ENCODE data around the gene RNF121. TPM values are rescaled to one million over a fixed set of nuclear protein-coding genes. Genes with fewer than 3 reads are reported as not detected.

RNF121 gene
- total RNA-seq (2012; rRNA removed) (65.8 and 88.7 TPM in 2 replicates), polyA plus RNA-seq (2012; rRNA removed) (43.0 and 43.4 TPM in 2 replicates), Bru-seq, nascent RNA (percentile 82 among the genes with signal in this experiment), BruChase-seq, experiment 1, labeled RNA remaining after a 6-hour chase (percentile 85 among the genes with signal in this experiment), BruChase-seq, experiment 2, labeled RNA remaining after a 2-hour chase (percentile 84 among the genes with signal in this experiment)
- 31.7 and 47.6 TPM in 2 replicates for polyA plus RNA-seq (2012; cell fraction: cytosol; rRNA removed)
- 60.6 and 83.6 TPM in 2 replicates for polyA plus RNA-seq (2012; cell fraction: nucleus; rRNA removed; ENCODE audit: low replicate concordance)
- long read RNA-seq, transcript RNF121-201 (9 exons, 2,625 nt), result major isoform, 13 of 25 reads
- long read RNA-seq, partial matches to known transcripts, result 2 of 25 reads
- long read RNA-seq, other reads (novel, unspliced or antisense), result 4 of 25 reads

- Histone ChIP-seq H2BK15ac (ENCODE audit: low read depth, low read length) (peak within 1 kb of the TSS; percentile 92; the same call in 2 of the 3 replicates), H3K79me1 (ENCODE audit: low read depth in 1 of 2, low read length in 2 of 2) (peaks cover 22 to 55% of the 10 kb centered on the region in 2 experiments; a peak in 3 of 4 replicates), H4K8ac (ENCODE audit: low read depth in 2 of 2, low read length in 2 of 2) (peak within 1 kb of the TSS; percentile 83 to 99), H2AFZ (replicated peaks; ENCODE audit: low read length, poor library complexity) (peak within 1 kb of the TSS; percentile 98), H2BK120ac (ENCODE audit: low read depth, low read length) (peak within 1 kb of the TSS; percentile 93), H3K4ac (ENCODE audit: low read depth, low read length) (peak within 1 kb of the TSS; percentile 94), H3K56ac (ENCODE audit: extremely low read depth, insufficient read depth, low read length) (peak within 1 kb of the TSS; percentile 99), H3K27me3 (ENCODE audit: control insufficient read depth, insufficient read depth, low read length) (no peaks in the 10 kb centered on the region), H3K9ac (ENCODE audit: low read depth, low read length) (peak within 1 kb of the TSS; percentile 92), H2BK5ac (ENCODE audit: low read depth, low read length, poor library complexity, severe bottlenecking) (peak within 1 kb of the TSS; percentile 97), H4K20me1 (ENCODE audit: insufficient read depth, low read length) (peaks cover 16% of the 10 kb centered on the region; the same call in 1 of the 2 replicates), H3K27ac (ENCODE audit: insufficient read depth, low read length) (peak within 1 kb of the TSS; percentile 93), H3K4me1 (ENCODE audit: control insufficient read depth, insufficient read depth, low read length) (peaks cover 4% of the 10 kb centered on the region), H2AK5ac (ENCODE audit: low read depth, low read length) (peak within 1 kb of the TSS; percentile 86), H3K4me3 (ENCODE audit: insufficient read depth, low read depth, low read length) (peak within 1 kb of the TSS; percentile 79), H3K23ac (ENCODE audit: low read depth, low read length) (peak within 1 kb of the TSS; percentile 88), H3K18ac (ENCODE audit: low read depth, low read length) (peak within 1 kb of the TSS; percentile 85), H2AK9ac (replicated peaks; ENCODE audit: low read depth, low read length, poor library complexity) (peak within 1 kb of the TSS; percentile 97), H2BK20ac (ENCODE audit: low read depth, low read length) (peak within 1 kb of the TSS; percentile 87), H3K9me1 (ENCODE audit: insufficient read depth, low read length) (peaks cover 12% of the 10 kb centered on the region), H3K9me3 (ENCODE audit: control insufficient read depth, insufficient read depth, low read length) (no peaks in the 10 kb centered on the region), H3K14ac (replicated peaks; ENCODE audit: low read depth, low read length) (peak within 1 kb of the TSS; percentile 93), H3K4me2 (ENCODE audit: low read depth, low read length) (peak within 1 kb of the TSS; percentile 89), H4K5ac (ENCODE audit: low read depth, low read length) (peak within 1 kb of the TSS; percentile 84), H4K91ac (ENCODE audit: insufficient read depth, low read depth, low read length) (peak within 1 kb of the TSS; percentile 96), H3K36me3 (ENCODE audit: control insufficient read depth, insufficient read depth, low read length) (no peaks in the 10 kb centered on the region)
- ATAC-seq (ENCODE audit: low read depth) (peak; percentile 99), DNase-seq (peak; percentile 92)
- in situ Hi-C loops (cut with MboI; ENCODE audit: low sequenced_read_pairs), result loop anchor here (10.0 kb wide), 1 partner anchor 56 kb away; no protein-coding TSS in a partner anchor
- BruUV-seq (replicated peaks), result no TSS peak
- dilution Hi-C loops (cut with HindIII; ENCODE audit: low sequenced_read_pairs, unreplicated experiment), result no loop called here
- 0% methylated on average over 13 of the region's 32 CpGs; no CpG with 5 or more reads in 1 of the 2 experiments for WGBS, 2 experiments (ENCODE audit: extremely low coverage in 2 of 2, insufficient read length in 1 of 2)
- intact Hi-C loops (cut with micrococcal nuclease), result loop anchor here (1.0 kb wide), 1 partner anchor 17 kb away; no protein-coding TSS in a partner anchor
- no peak for TF ChIP-seq ELK1 (IDR thresholded peaks at IDR 0.05; ENCODE audit: borderline replicate concordance, low read depth, low read length)
- TF ChIP-seq USF2 (IDR thresholded peaks at IDR 0.05; ENCODE audit: low read depth, low read length), result no peak
- TF ChIP-seq CEBPB (IDR thresholded peaks at IDR 0.05; ENCODE audit: low read depth, low read length), result no peak
- TF ChIP-seq BHLHE40 (IDR thresholded peaks at IDR 0.05; ENCODE audit: low read depth, low read length), result peak; percentile 93
- TF ChIP-seq SMC3 (IDR thresholded peaks at IDR 0.05; ENCODE audit: low read depth, low read length), result no peak
- TF ChIP-seq RAD21 (IDR thresholded peaks at IDR 0.05; ENCODE audit: low read length), result no peak
- TF ChIP-seq MAZ (IDR thresholded peaks at IDR 0.05; ENCODE audit: borderline replicate concordance, low read depth, low read length), result peak; percentile 67; the same call in 1 of the 2 replicates
- no peak for TF ChIP-seq NFE2L2 (IDR thresholded peaks at IDR 0.05; ENCODE audit: low read depth, low read length)
- TF ChIP-seq POLR2A (IDR thresholded peaks at IDR 0.05; ENCODE audit: low read depth, low read length), result peak; percentile 69
- TF ChIP-seq MXI1 (IDR thresholded peaks at IDR 0.05; ENCODE audit: borderline replicate concordance, low read depth, low read length), result peak; percentile 58; the same call in 1 of the 2 replicates
- ChIA-PET POLR2A (ENCODE audit: unreplicated experiment) (interaction anchor here (0.6 kb wide), 1 partner anchor 905 kb away, joined by 3 read pairs; no protein-coding TSS in a partner anchor), CTCF (interaction anchor here (0.5 to 1.1 kb wide), 3 partner anchors 9 to 216 kb away, joined by 3 to 4 read pairs (median 4); no protein-coding TSS in a partner anchor)
Measured at GRCh38 chr11:71928737-71929443, at the start of gene RNF121. RNF121 (plus strand) TSS chr11:71929046; CDS start chr11:71929062, 16 bp downstream.
